ENCODE results near the gene NDE1. TPM values are rescaled to one million over a fixed set of nuclear protein-coding genes. Genes with fewer than 3 reads are reported as not detected.

Gene NDE1
- total and polyA plus RNA-seq, 2 donors (not counting 3 experiments of a cell fraction or from before 2014, with no cell fraction given): 28.0 to 90.2 TPM

DNA sequence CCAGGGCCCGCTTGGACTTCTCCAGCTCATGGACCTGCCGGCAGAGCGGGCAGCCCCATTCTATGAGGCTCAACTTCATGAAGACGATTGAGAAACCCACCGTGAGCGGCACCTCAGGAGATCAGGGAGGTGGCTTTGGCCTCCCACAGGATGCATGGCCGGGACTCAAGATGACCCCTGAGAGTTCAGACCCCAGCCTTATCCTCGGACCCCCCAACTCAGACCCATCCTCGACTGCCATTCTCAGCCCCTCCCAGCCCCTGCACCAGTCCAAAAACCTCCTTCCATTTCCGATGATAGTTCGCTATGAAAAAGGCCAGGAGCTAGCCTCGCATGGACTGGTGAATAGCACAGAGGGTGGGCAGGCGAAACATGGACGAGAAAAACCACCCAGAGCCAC, 71.0 kb downstream of the NDE1 start:
- Histone ChIP-seq H4K20me1 (replicated peaks; ENCODE audit: control insufficient read depth, extremely low read depth, insufficient read depth, low read length) (no peaks in the 10 kb centered on the region), H3K4me3 (replicated peaks in 1 of 3; ENCODE audit: insufficient read depth in 1 of 3, low read depth in 1 of 3, low read length in 3 of 3) (no peak overlapping the region), H2AFZ (ENCODE audit: low read depth, low read length) (no peak overlapping the region), H3K4me2 (ENCODE audit: insufficient read depth, low read length) (no peak overlapping the region), H3K27ac (ENCODE audit: insufficient read depth, low read depth, low read length) (no peak overlapping the region), H3K27me3 (ENCODE audit: control insufficient read depth in 2 of 2, insufficient read depth in 2 of 2, low read length in 2 of 2) (no peaks in the 10 kb centered on the region), H3K9me3 (replicated peaks; ENCODE audit: control insufficient read depth, insufficient read depth, low read length) (no peaks in the 10 kb centered on the region), H3K9ac (replicated peaks; ENCODE audit: extremely low read depth, insufficient read depth, low read length) (no peak overlapping the region), H3K9me1 (replicated peaks; ENCODE audit: control insufficient read depth, extremely low read depth, insufficient read depth, low read length) (no peaks in the 10 kb centered on the region), H3K79me2 (ENCODE audit: control insufficient read depth, insufficient read depth, low read length) (no peaks in the 10 kb centered on the region), H3K36me3 (ENCODE audit: control insufficient read depth in 2 of 2, extremely low read depth in 1 of 2, insufficient read depth in 2 of 2, low read length in 2 of 2) (peaks cover 0 to 11% of the 10 kb centered on the region in 2 experiments), H3K4me1 (ENCODE audit: control insufficient read depth, extremely low read depth, insufficient read depth, low read length) (no peaks in the 10 kb centered on the region)
- no peak for DNase-seq (ENCODE audit: low read depth, low spot score)
- ChIA-PET POLR2A (no interaction called here), CTCF (interaction anchor here (0.9 to 2.1 kb wide), 3 partner anchors 13 to 101 kb away, joined by 3 to 7 read pairs (median 5); no protein-coding TSS in a partner anchor)
- FAIRE-seq: no peak
- BruUV-seq (replicated peaks): no TSS peak
- intact Hi-C loops (cut with micrococcal nuclease) (no loop called here), dilution Hi-C loops (cut with MboI; ENCODE audit: extremely low pct_ligation_motif_present, low sequenced_read_pairs) (no loop called here)
- TF ChIP-seq, protein P1, sequence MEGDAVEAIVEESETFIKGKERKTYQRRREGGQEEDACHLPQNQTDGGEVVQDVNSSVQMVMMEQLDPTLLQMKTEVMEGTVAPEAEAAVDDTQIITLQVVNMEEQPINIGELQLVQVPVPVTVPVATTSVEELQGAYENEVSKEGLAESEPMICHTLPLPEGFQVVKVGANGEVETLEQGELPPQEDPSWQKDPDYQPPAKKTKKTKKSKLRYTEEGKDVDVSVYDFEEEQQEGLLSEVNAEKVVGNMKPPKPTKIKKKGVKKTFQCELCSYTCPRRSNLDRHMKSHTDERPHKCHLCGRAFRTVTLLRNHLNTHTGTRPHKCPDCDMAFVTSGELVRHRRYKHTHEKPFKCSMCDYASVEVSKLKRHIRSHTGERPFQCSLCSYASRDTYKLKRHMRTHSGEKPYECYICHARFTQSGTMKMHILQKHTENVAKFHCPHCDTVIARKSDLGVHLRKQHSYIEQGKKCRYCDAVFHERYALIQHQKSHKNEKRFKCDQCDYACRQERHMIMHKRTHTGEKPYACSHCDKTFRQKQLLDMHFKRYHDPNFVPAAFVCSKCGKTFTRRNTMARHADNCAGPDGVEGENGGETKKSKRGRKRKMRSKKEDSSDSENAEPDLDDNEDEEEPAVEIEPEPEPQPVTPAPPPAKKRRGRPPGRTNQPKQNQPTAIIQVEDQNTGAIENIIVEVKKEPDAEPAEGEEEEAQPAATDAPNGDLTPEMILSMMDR (IDR thresholded peaks at IDR 0.05; ENCODE audit: extremely low read depth in 1 of 2, insufficient read depth in 1 of 2, low read depth in 1 of 2, low read length in 2 of 2): no peak
- TF ChIP-seq GATA2 (IDR thresholded peaks at IDR 0.05; ENCODE audit: insufficient read depth, insufficient read length, low read depth, low read length): no peak

DNA sequence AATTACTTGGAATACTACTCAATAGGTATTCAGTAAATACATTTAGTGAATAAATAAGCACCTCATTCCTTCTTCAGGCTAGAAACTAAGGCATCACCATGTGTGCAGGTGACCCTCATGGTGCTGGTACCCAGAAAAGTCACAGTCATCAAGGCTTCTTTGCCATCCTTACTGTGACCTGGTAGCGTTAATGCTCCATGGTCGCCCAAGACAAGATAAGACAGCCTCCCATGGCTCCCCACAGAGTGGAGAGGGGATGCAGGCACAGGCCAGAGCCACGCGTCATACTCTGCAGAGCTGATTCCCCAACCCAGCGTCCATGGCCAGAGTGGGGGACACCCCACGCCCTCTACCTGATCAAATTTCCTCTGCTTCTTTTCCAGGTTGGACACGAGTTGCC, 73.8 kb downstream of the NDE1 start:
- intact Hi-C loops (cut with micrococcal nuclease) (no loop called here), dilution Hi-C loops (cut with MboI; ENCODE audit: extremely low pct_ligation_motif_present, low sequenced_read_pairs) (no loop called here)
- Histone ChIP-seq H4K20me1 (replicated peaks; ENCODE audit: control insufficient read depth, extremely low read depth, insufficient read depth, low read length) (no peaks in the 10 kb centered on the region), H3K27ac (ENCODE audit: insufficient read depth, low read depth, low read length) (no peak overlapping the region), H3K9ac (replicated peaks; ENCODE audit: extremely low read depth, insufficient read depth, low read length) (no peak overlapping the region), H3K4me2 (ENCODE audit: insufficient read depth, low read length) (no peak overlapping the region), H3K9me1 (replicated peaks; ENCODE audit: control insufficient read depth, extremely low read depth, insufficient read depth, low read length) (no peaks in the 10 kb centered on the region), H2AFZ (ENCODE audit: low read depth, low read length) (no peak overlapping the region), H3K4me1 (ENCODE audit: control insufficient read depth, extremely low read depth, insufficient read depth, low read length) (no peaks in the 10 kb centered on the region), H3K36me3 (ENCODE audit: control insufficient read depth in 2 of 2, extremely low read depth in 1 of 2, insufficient read depth in 2 of 2, low read length in 2 of 2) (peaks cover 0 to 8% of the 10 kb centered on the region in 2 experiments), H3K79me2 (ENCODE audit: control insufficient read depth, insufficient read depth, low read length) (no peaks in the 10 kb centered on the region), H3K27me3 (ENCODE audit: control insufficient read depth in 2 of 2, insufficient read depth in 2 of 2, low read length in 2 of 2) (no peaks in the 10 kb centered on the region), H3K9me3 (replicated peaks; ENCODE audit: control insufficient read depth, insufficient read depth, low read length) (no peaks in the 10 kb centered on the region), H3K4me3 (replicated peaks in 1 of 3; ENCODE audit: insufficient read depth in 1 of 3, low read depth in 1 of 3, low read length in 3 of 3) (no peak overlapping the region)
- DNase-seq (ENCODE audit: low read depth, low spot score) (no peak), FAIRE-seq (no peak)
- BruUV-seq (replicated peaks): no TSS peak
- TF ChIP-seq, protein P1 (IDR thresholded peaks at IDR 0.05; ENCODE audit: extremely low read depth in 1 of 2, insufficient read depth in 1 of 2, low read depth in 1 of 2, low read length in 2 of 2): no peak
- no peak for TF ChIP-seq POLR2AphosphoS5 (IDR thresholded peaks at IDR 0.05; ENCODE audit: insufficient read depth, low read depth, low read length)
- TF ChIP-seq POLR2A (IDR thresholded peaks at IDR 0.05; ENCODE audit: low read depth, low read length): no peak
- no peak for TF ChIP-seq EZH2 (IDR thresholded peaks at IDR 0.05; ENCODE audit: borderline replicate concordance, low read depth, low read length, severe bottlenecking)
- no peak for TF ChIP-seq MYC (IDR thresholded peaks at IDR 0.05; ENCODE audit: low read depth, low read length)
- TF ChIP-seq, protein P2, sequence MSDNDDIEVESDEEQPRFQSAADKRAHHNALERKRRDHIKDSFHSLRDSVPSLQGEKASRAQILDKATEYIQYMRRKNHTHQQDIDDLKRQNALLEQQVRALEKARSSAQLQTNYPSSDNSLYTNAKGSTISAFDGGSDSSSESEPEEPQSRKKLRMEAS (IDR thresholded peaks at IDR 0.05; ENCODE audit: insufficient read depth, insufficient read length): no peak
- no peak for TF ChIP-seq JUN (IDR thresholded peaks at IDR 0.05; ENCODE audit: borderline replicate concordance, insufficient read depth, insufficient read length, low read depth)
- no peak for TF ChIP-seq GATA2 (IDR thresholded peaks at IDR 0.05; ENCODE audit: insufficient read depth, insufficient read length, low read depth, low read length)
- no peak for TF ChIP-seq FOS (IDR thresholded peaks at IDR 0.05; ENCODE audit: borderline replicate concordance, insufficient read depth, low read length)
- ChIA-PET POLR2A (no interaction called here), CTCF (no interaction called here)

All from endothelial cell of umbilical vein (primary cell).